Upper lobe of left lung (tissue), 6 donors: Measurements from ENCODE around the gene DAG1. TPM values are rescaled to one million over a fixed set of nuclear protein-coding genes. Genes with fewer than 3 reads are reported as not detected.

ENCODE experiments used
- ATAC-seq, 2 donors: fragments of 200-7000 bp; cut with Tn5 transposase; one replicate each; pipeline ENCODE4 v1.9.1; 2022; ENCODE audit warnings: mild to moderate bottlenecking in 2 of 2, moderate library complexity in 2 of 2; ENCODE audit not compliant: low FRiP score in 2 of 2
- DNase-seq, 2 donors: peaks; one replicate each; pipeline ENCODE4 v3.0.0-alpha.2; 2019 to 2020
- H3K27ac ChIP-seq, 4 donors: fragments of 200-600 bp; sonication (generic); one replicate each; pipeline ENCODE4 v1.5.1; 2016 to 2019
- H3K27me3 ChIP-seq, 4 donors: fragments of 200-600 bp; sonication (generic); one replicate each; pipeline ENCODE4 v1.5.1; 2017 to 2019
- H3K36me3 ChIP-seq, 4 donors: fragments of 200-600 bp; sonication (generic); one replicate each; pipeline ENCODE4 v1.5.1; 2016 to 2019
- H3K4me1 ChIP-seq, 4 donors: fragments of 200-600 bp; sonication (generic); one replicate each; pipeline ENCODE4 v1.5.1; 2018 to 2019
- H3K4me3 ChIP-seq, 4 donors: fragments of 200-600 bp; sonication (generic); one replicate each; pipeline ENCODE4 v1.5.1; 2017 to 2019; ENCODE audit warnings: mild to moderate bottlenecking in 2 of 4, moderate library complexity in 1 of 4
- H3K9me3 ChIP-seq, 4 donors: fragments of 200-600 bp; sonication (generic); one replicate each; pipeline ENCODE4 v1.5.1; 2018 to 2019
- CTCF ChIP-seq, 6 experiments: fragments of 450-650 bp in 4 of 6; fragments of 200-600 bp in 2 of 6; sonication (generic) in 2 of 6; IDR thresholded peaks; one replicate each; pipeline ENCODE4 v1.5.1; 2016 to 2019; ENCODE audit warnings: antibody characterized with exemption in 6 of 6
- EP300 ChIP-seq, 4 donors: sonication (generic); formaldehyde crosslinking; IDR thresholded peaks; one replicate each; pipeline ENCODE4 v1.5.1; 2017; ENCODE audit warnings: antibody characterized with exemption in 4 of 4, control low read depth in 2 of 4
- POLR2A ChIP-seq, 4 donors: fragments of 450-650 bp; IDR thresholded peaks; one replicate each; pipeline ENCODE4 v1.5.1; 2016 to 2017; ENCODE audit warnings: antibody characterized with exemption in 4 of 4, mild to moderate bottlenecking in 2 of 4
- POLR2AphosphoS5 ChIP-seq, 2 donors: sonication (generic); formaldehyde crosslinking; IDR thresholded peaks; one replicate each; pipeline ENCODE4 v1.5.1; 2017; ENCODE audit warnings: antibody characterized with exemption in 2 of 2
- WGBS, 2 donors: methylation state at CpG; one replicate each; pipeline ENCODE4 v1.1.5; 2017 to 2018; 5-methylcytosine and 5-hydroxymethylcytosine counted together
- total RNA-seq, 6 donors: library from RNA; depleted of rRNA in 4 of 6; stranded (reverse); fragments of >200 nt in 4 of 6; gene quantifications; one replicate each; pipeline versions ENCODE4 v1.1.0 to v1.2.1, GENCODE V29; 2016 to 2021
- donor health status: DM: no; HTN: no; CAD: no; lungs with moderate emphysema.
- donor health status: DM: no; HTN: yes; CAD: no; lungs with severe emphysema.

Gene DAG1
- total RNA-seq, 6 donors from 2014 or later: 22.0 to 104 (median 73.5) TPM

GRCh38 chr3:49539659-49540560 lies 69.8 kb downstream of the DAG1 start:
- Histone ChIP-seq H3K27me3 (peaks cover 0 to 3% (median 0%) of the 10 kb centered on the region in 4 donors), H3K4me3 (peak overlapping the region; percentile 30 to 57 (median 49)), H3K27ac (peak overlapping the region; percentile 65 to 88 (median 78)), H3K9me3 (no peaks in the 10 kb centered on the region), H3K4me1 (peaks cover 6 to 13% (median 11%) of the 10 kb centered on the region in 4 donors), H3K36me3 (no peaks in the 10 kb centered on the region)
- TF ChIP-seq POLR2A (IDR thresholded peaks at IDR 0.05) (peak in 1 of 4 donors; percentile 57), CTCF (IDR thresholded peaks at IDR 0.05) (peak; percentile 87 to 98 (median 94)), EP300 (IDR thresholded peaks at IDR 0.05) (no peak), POLR2AphosphoS5 (IDR thresholded peaks at IDR 0.05) (peak in 1 of 2 donors; percentile 27)
- ATAC-seq (peak; percentile 97 to 99), DNase-seq (peak; percentile 97 to 98)
- 0 to 2% methylated on average over 5 to 17 of the region's 63 CpGs for WGBS, 2 donors

- ATAC-seq (no peak), DNase-seq (no peak)
- Histone ChIP-seq H3K27me3 (peaks cover 0 to 5% (median 0%) of the 10 kb centered on the region in 4 donors), H3K9me3 (no peaks in the 10 kb centered on the region), H3K4me3 (no peak overlapping the region), H3K27ac (no peak overlapping the region), H3K4me1 (peaks cover 12 to 23% (median 17%) of the 10 kb centered on the region in 4 donors), H3K36me3 (no peaks in the 10 kb centered on the region)
- TF ChIP-seq POLR2AphosphoS5 (IDR thresholded peaks at IDR 0.05) (no peak), EP300 (IDR thresholded peaks at IDR 0.05) (no peak), CTCF (IDR thresholded peaks at IDR 0.05) (no peak), POLR2A (IDR thresholded peaks at IDR 0.05) (no peak)
Measured at GRCh38 chr3:49552087-49552486, 82.0 kb downstream of the DAG1 start.

GRCh38 chr3:49553324-49553691 lies 83.2 kb downstream of the DAG1 start:
- TF ChIP-seq POLR2AphosphoS5 (IDR thresholded peaks at IDR 0.05): no peak
- TF ChIP-seq EP300 (IDR thresholded peaks at IDR 0.05): no peak
- TF ChIP-seq CTCF (IDR thresholded peaks at IDR 0.05): no peak
- no peak for ATAC-seq
- no peaks in the 10 kb centered on the region for H3K9me3 ChIP-seq
- H3K27ac ChIP-seq: peak overlapping the region in 1 of 4 donors; percentile 71
- peaks cover 0 to 5% (median 0%) of the 10 kb centered on the region in 4 donors for H3K27me3 ChIP-seq
- peak overlapping the region in 3 of 4 donors; percentile 56 to 74 (median 72) for H3K4me3 ChIP-seq
- WGBS, 2 donors: 60 to 63% methylated on average over 5 to 8 of the region's 8 CpGs
- no peaks in the 10 kb centered on the region for H3K36me3 ChIP-seq
- H3K4me1 ChIP-seq: peaks cover 12 to 23% (median 17%) of the 10 kb centered on the region in 4 donors
- no peak for DNase-seq

GRCh38 chr3:49553692-49554632 lies 83.9 kb downstream of the DAG1 start, which contains the start of gene BSN:
TSS of gene BSN (plus strand) at chr3:49554477. CDS start at chr3:49554603, 126 bp downstream.
- Histone ChIP-seq H3K9me3 (no peaks in the 10 kb centered on the region), H3K4me3 (peak within 1 kb of the TSS; percentile 56 to 75 (median 73)), H3K4me1 (peaks cover 12 to 23% (median 17%) of the 10 kb centered on the region in 4 donors), H3K36me3 (no peaks in the 10 kb centered on the region), H3K27me3 (peaks cover 0 to 5% (median 0%) of the 10 kb centered on the region in 4 donors), H3K27ac (peak within 1 kb of the TSS; percentile 57 to 76 (median 70))
- DNase-seq: peak; percentile 85 to 98
- TF ChIP-seq POLR2A (IDR thresholded peaks at IDR 0.05): peak in 1 of 4 donors; percentile 16
- TF ChIP-seq EP300 (IDR thresholded peaks at IDR 0.05): no peak
- ATAC-seq: peak; percentile 88 to 96
- WGBS, 2 donors: 6 to 12% methylated on average over 29 to 32 of the region's 76 CpGs
